Measurements from ENCODE around the gene BCL11A.

GRCh38 chr2:60415814-60416213 is 137.6 kb downstream of the BCL11A start:
- no peak for TF ChIP-seq CTCF (IDR thresholded peaks at IDR 0.05)
- no peak for TF ChIP-seq POLR2A (IDR thresholded peaks at IDR 0.05)
